Activated CD4-positive, alpha-beta memory T cell treated with anti-CD3 and anti-CD28 coated beads, Interleukin-2, amount 10 ng/mL, durations not matched to agents 7 days and 5 days (primary cell): ENCODE measurements around the gene CHD3. TPM values are rescaled to one million over a fixed set of nuclear protein-coding genes. Genes with fewer than 3 reads are reported as not detected.

Source experiments
- CTCF ChIA-PET: fragments of 350-600 bp; sonication (Branson Sonifier 250); formaldehyde crosslinking; loops from one replicate; lab custom pipeline; 2021; ENCODE audit warnings: antibody characterized with exemption, inconsistent platforms; lab: Charles Lee
- POLR2A ChIA-PET: fragments of 350-600 bp; sonication (Branson Sonifier 250); formaldehyde crosslinking; loops from one replicate; lab custom pipeline; 2021; ENCODE audit warnings: antibody characterized with exemption; lab: Charles Lee
- DNase-seq: peaks from one replicate; pipeline ENCODE4 v3.0.0-alpha.2; 2020
- H3K27ac Mint-ChIP-seq: one replicate; pipeline ENCODE4 v1.8.0; 2021; ENCODE audit warnings: mild to moderate bottlenecking, mixed read lengths
- H3K27me3 Mint-ChIP-seq: one replicate; pipeline ENCODE4 v1.8.0; 2021; ENCODE audit warnings: mixed read lengths
- H3K36me3 Mint-ChIP-seq: one replicate; pipeline ENCODE4 v1.8.0; 2021; ENCODE audit warnings: low read depth, mixed read lengths
- H3K4me1 Mint-ChIP-seq: one replicate; pipeline ENCODE4 v1.8.0; 2021; ENCODE audit warnings: mixed read lengths
- H3K4me3 Mint-ChIP-seq: one replicate; pipeline ENCODE4 v1.8.0; 2021; ENCODE audit warnings: mild to moderate bottlenecking, mixed read lengths
- H3K9me3 Mint-ChIP-seq: one replicate; pipeline ENCODE4 v1.8.0; 2021; ENCODE audit warnings: mixed read lengths
- total RNA-seq, 2 experiments: library from RNA; stranded (reverse); gene quantifications; one replicate each; pipeline ENCODE4 v1.2.3, GENCODE V29; 2021

The CHD3 gene
- total RNA-seq, 2 experiments from 2014 or later, result 127 to 131 TPM

DNA sequence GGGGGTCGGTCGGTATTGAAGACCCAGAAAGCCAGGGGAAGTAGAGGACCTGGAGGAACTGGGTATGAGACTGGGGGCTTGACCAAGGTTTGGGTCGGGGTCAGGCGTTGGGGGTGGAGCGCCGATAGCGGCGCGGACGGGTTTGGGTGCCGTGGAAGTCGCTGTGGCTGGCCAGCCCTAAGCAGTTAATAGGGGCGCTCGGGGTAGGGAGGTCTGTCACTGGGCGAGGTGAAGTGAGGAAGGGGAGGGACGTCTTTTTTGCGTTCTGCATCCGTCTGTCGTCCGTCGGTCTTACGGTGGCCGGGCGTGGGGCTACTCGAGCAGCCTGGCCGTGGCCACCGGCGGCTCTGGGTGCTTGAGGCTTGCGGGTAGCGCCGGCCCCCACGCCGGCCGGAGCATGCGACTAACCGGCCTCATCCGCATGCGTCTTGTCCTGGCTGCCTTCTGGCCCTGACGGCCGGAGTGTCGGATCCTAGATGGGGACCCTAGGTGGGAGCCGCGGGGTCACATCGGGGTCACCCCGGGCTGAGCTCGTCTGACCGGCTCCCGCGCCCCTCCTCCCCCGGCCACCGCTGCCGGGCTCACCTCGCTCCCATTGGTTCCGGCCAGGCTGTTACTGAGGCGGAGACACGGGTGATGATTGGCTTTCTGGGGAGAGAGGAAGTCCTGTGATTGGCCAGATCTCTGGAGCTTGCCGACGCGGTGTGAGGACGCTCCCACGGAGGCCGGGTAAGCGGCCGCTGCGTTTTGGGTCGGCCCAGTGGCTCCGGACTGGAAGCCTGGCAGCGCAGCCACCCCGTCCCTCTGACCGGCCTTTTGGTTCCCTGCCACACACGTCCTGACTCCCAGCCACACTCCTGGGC, 44.1 kb upstream of the CHD3 start:
- peaks cover 15% of the 10 kb centered on the region for H3K36me3 Mint-ChIP-seq

DNA sequence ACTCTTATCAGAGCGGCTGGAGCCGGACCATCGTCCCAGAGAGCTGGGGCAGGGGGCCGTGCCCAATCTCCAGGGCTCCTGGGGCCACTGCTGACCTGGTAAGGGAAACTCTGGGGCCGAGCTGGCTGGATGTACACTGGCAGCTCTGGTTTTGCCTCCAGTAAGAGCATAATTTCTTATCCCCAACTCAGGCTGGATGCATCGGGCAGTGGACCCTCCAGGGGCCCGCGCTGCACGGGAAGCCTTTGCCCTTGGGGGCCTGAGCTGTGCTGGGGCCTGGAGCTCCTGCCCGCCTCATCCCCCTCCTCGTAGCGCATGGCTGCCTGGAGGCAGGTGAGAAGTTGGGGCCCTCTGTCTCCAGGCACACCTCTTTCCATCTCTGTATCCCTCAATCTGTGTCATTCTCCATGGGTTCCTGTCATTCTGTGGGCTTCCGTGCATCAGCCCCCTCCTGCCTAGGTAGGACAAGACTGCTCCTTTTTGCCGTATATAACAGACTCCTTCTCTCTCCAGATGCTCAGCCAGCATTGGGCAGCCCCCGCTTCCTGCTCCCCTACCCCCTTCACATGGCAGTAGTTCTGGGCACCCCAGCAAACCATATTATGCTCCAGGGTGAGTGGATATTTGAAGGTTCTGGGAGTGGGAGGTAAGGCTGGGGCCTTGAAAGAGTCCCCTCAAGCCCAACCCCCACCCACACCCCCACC, 43.1 kb upstream of the CHD3 start:
- Mint-ChIP-seq H3K9me3 (no peaks in the 10 kb centered on the region), H3K27ac (peak overlapping the region; percentile 97), H3K27me3 (no peaks in the 10 kb centered on the region), H3K36me3 (peaks cover 13% of the 10 kb centered on the region), H3K4me1 (peaks cover 33% of the 10 kb centered on the region), H3K4me3 (peak overlapping the region; percentile 97)
- no peak for DNase-seq
- CTCF ChIA-PET, result interaction anchor here (0.6 to 1.7 kb wide), 9 partner anchors 10 to 216 kb away, joined by 3 to 19 read pairs (median 4); partner anchors contain the start of gene NAA38
- POLR2A ChIA-PET, result interaction anchor here (1.0 to 5.2 kb wide), 8 partner anchors 10 to 218 kb away, joined by 3 to 38 read pairs (median 8); partner anchors contain the start of genes CYB5D1, NAA38, RNF227 and SAT2

More for the DNA sequence above, 44.1 kb upstream of the CHD3 start:
- peaks cover 35% of the 10 kb centered on the region for H3K4me1 Mint-ChIP-seq
- peak overlapping the region; percentile 97 for H3K27ac Mint-ChIP-seq
- ChIA-PET POLR2A (interaction anchor here (0.8 to 5.2 kb wide), 9 partner anchors 9 to 217 kb away, joined by 3 to 38 read pairs (median 8); partner anchors contain the start of genes CHD3, CYB5D1, NAA38 and RNF227), CTCF (interaction anchor here (0.6 to 1.7 kb wide), 9 partner anchors 9 to 217 kb away, joined by 3 to 19 read pairs (median 4); partner anchors contain the start of gene NAA38)
- H3K9me3 Mint-ChIP-seq, result no peaks in the 10 kb centered on the region
- H3K27me3 Mint-ChIP-seq, result no peaks in the 10 kb centered on the region
- H3K4me3 Mint-ChIP-seq, result peak overlapping the region; percentile 97
- DNase-seq, result peak; percentile 89

DNA sequence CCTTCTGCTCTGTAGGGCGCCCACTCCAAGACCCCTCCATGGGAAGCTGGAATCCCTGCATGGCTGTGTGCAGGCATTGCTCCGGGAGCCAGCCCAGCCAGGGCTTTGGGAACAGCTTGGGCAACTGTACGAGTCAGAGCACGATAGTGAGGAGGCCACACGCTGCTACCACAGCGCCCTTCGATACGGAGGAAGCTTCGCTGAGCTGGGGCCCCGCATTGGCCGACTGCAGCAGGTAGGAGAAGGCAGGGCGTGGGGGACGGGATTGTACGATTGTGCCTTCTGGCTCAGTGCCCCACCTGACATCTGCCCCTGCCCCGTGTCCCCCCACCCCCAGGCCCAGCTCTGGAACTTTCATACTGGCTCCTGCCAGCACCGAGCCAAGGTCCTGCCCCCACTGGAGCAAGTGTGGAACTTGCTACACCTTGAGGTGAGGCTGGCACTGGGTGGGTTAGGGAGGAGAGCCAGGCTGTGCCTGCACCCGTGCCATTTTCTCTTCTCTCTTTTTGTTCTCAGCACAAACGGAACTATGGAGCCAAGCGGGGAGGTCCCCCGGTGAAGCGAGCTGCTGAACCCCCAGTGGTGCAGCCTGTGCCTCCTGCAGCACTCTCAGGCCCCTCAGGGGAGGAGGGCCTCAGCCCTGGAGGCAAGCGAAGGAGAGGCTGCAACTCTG, 42.4 kb upstream of the CHD3 start:
- H3K27ac Mint-ChIP-seq, result no peak overlapping the region
- CTCF ChIA-PET, result interaction anchor here (1.0 kb wide), 1 partner anchor 11 kb away, joined by 4 read pairs; the partner anchor contains the start of gene NAA38
- H3K27me3 Mint-ChIP-seq, result no peaks in the 10 kb centered on the region
- H3K4me1 Mint-ChIP-seq, result peaks cover 33% of the 10 kb centered on the region
- no peaks in the 10 kb centered on the region for H3K9me3 Mint-ChIP-seq
- H3K36me3 Mint-ChIP-seq, result peaks cover 9% of the 10 kb centered on the region
- H3K4me3 Mint-ChIP-seq, result peak overlapping the region; percentile 35
- no peak for DNase-seq
- POLR2A ChIA-PET, result interaction anchor here (1.2 to 5.2 kb wide), 3 partner anchors 10 to 214 kb away, joined by 3 to 38 read pairs (median 32); partner anchors contain the start of genes CYB5D1, NAA38, TMEM88 and TP53

DNA sequence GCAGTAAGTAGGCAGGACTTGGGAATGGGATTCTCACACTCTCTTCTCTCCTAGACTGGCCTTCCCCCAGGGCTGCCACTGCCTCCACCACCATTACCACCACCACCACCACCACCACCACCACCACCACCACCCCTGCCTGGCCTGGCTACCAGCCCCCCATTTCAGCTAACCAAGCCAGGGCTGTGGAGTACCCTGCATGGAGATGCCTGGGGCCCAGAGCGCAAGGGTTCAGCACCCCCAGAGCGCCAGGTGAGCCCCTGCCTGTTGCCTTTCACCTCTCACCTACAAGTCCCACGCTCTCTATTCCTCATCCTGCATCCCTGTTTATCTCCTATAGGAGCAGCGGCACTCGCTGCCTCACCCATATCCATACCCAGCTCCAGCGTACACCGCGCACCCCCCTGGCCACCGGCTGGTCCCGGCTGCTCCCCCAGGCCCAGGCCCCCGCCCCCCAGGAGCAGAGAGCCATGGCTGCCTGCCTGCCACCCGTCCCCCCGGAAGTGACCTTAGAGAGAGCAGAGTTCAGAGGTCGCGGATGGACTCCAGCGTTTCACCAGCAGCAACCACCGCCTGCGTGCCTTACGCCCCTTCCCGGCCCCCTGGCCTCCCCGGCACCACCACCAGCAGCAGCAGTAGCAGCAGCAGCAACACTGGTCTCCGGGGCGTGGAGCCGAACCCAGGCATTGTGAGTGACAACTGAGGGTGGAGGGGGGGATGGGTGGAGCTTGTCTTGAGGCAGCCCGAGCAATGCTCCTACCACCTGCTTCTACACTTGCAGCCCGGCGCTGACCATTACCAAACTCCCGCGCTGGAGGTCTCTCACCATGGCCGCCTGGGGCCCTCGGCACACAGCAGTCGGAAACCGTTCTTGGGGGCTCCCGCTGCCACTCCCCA, 41.6 kb upstream of the CHD3 start:
- CTCF ChIA-PET, result interaction anchor here (1.0 kb wide), 1 partner anchor 10 kb away, joined by 4 read pairs; the partner anchor contains the start of gene NAA38
- H3K27me3 Mint-ChIP-seq, result no peaks in the 10 kb centered on the region
- H3K27ac Mint-ChIP-seq, result no peak overlapping the region
- H3K4me3 Mint-ChIP-seq, result no peak overlapping the region
- H3K4me1 Mint-ChIP-seq, result peaks cover 38% of the 10 kb centered on the region
- no peak for DNase-seq
- POLR2A ChIA-PET, result interaction anchor here (2.4 to 5.2 kb wide), 2 partner anchors 9 to 160 kb away, joined by 32 to 38 read pairs; partner anchors contain the start of genes CYB5D1, NAA38, TMEM88 and TP53
- H3K9me3 Mint-ChIP-seq, result no peaks in the 10 kb centered on the region
- H3K36me3 Mint-ChIP-seq, result peaks cover 6% of the 10 kb centered on the region

DNA sequence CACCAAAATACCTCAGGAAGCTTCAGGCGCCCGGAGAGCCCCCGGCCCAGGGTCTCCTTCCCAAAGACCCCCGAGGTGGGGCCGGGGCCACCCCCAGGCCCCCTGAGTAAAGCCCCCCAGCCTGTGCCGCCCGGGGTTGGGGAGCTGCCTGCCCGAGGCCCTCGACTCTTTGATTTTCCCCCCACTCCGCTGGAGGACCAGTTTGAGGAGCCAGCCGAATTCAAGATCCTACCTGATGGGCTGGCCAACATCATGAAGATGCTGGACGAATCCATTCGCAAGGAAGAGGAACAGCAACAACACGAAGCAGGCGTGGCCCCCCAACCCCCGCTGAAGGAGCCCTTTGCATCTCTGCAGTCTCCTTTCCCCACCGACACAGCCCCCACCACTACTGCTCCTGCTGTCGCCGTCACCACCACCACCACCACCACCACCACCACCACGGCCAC, 40.4 kb upstream of the CHD3 start:
- no peak overlapping the region for H3K4me3 Mint-ChIP-seq
- POLR2A ChIA-PET, result interaction anchor here (0.7 kb wide), 1 partner anchor 10 kb away, joined by 3 read pairs; no protein-coding TSS in a partner anchor
- CTCF ChIA-PET, result no interaction called here
- H3K27me3 Mint-ChIP-seq, result no peaks in the 10 kb centered on the region
- H3K27ac Mint-ChIP-seq, result no peak overlapping the region
- peaks cover 5% of the 10 kb centered on the region for H3K36me3 Mint-ChIP-seq
- no peak for DNase-seq
- peaks cover 41% of the 10 kb centered on the region for H3K4me1 Mint-ChIP-seq
- H3K9me3 Mint-ChIP-seq, result no peaks in the 10 kb centered on the region

DNA sequence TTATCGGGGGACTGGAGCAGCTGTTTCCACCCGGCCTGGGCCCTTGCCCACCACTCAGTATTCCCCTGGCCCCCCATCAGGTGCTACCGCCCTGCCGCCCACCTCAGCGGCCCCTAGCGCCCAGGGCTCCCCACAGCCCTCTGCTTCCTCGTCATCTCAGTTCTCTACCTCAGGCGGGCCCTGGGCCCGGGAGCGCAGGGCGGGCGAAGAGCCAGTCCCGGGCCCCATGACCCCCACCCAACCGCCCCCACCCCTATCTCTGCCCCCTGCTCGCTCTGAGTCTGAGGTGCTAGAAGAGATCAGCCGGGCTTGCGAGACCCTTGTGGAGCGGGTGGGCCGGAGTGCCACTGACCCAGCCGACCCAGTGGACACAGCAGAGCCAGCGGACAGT, 39.9 kb upstream of the CHD3 start:
- H3K27me3 Mint-ChIP-seq, result no peaks in the 10 kb centered on the region
- DNase-seq, result no peak
- H3K27ac Mint-ChIP-seq, result no peak overlapping the region
- peaks cover 41% of the 10 kb centered on the region for H3K4me1 Mint-ChIP-seq
- H3K4me3 Mint-ChIP-seq, result no peak overlapping the region
- peaks cover 3% of the 10 kb centered on the region for H3K36me3 Mint-ChIP-seq
- ChIA-PET POLR2A (interaction anchor here (1.2 to 4.0 kb wide), 2 partner anchors 12 to 105 kb away, joined by 3 to 30 read pairs; partner anchors contain the start of gene KDM6B), CTCF (interaction anchor here (0.6 kb wide), 1 partner anchor 132 kb away, joined by 3 read pairs; no protein-coding TSS in a partner anchor)
- no peaks in the 10 kb centered on the region for H3K9me3 Mint-ChIP-seq

DNA sequence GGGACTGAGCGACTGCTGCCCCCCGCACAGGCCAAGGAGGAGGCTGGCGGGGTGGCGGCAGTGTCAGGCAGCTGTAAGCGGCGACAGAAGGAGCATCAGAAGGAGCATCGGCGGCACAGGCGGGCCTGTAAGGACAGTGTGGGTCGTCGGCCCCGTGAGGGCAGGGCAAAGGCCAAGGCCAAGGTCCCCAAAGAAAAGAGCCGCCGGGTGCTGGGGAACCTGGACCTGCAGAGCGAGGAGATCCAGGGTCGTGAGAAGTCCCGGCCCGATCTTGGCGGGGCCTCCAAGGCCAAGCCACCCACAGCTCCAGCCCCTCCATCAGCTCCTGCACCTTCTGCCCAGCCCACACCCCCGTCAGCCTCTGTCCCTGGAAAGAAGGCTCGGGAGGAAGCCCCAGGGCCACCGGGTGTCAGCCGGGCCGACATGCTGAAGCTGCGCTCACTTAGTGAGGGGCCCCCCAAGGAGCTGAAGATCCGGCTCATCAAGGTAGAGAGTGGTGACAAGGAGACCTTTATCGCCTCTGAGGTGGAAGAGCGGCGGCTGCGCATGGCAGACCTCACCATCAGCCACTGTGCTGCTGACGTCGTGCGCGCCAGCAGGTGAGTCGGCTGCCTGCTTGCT, 39.3 kb upstream of the CHD3 start:
- Mint-ChIP-seq H3K4me3 (no peak overlapping the region), H3K9me3 (no peaks in the 10 kb centered on the region), H3K36me3 (peaks cover 2% of the 10 kb centered on the region), H3K4me1 (peaks cover 43% of the 10 kb centered on the region), H3K27me3 (no peaks in the 10 kb centered on the region), H3K27ac (no peak overlapping the region)
- DNase-seq, result no peak
- ChIA-PET POLR2A (interaction anchor here (1.2 to 4.0 kb wide), 2 partner anchors 13 to 105 kb away, joined by 3 to 30 read pairs; partner anchors contain the start of gene KDM6B), CTCF (interaction anchor here (0.6 to 2.7 kb wide), 2 partner anchors 15 to 132 kb away, joined by 3 to 34 read pairs; partner anchors contain the start of gene KDM6B)

DNA sequence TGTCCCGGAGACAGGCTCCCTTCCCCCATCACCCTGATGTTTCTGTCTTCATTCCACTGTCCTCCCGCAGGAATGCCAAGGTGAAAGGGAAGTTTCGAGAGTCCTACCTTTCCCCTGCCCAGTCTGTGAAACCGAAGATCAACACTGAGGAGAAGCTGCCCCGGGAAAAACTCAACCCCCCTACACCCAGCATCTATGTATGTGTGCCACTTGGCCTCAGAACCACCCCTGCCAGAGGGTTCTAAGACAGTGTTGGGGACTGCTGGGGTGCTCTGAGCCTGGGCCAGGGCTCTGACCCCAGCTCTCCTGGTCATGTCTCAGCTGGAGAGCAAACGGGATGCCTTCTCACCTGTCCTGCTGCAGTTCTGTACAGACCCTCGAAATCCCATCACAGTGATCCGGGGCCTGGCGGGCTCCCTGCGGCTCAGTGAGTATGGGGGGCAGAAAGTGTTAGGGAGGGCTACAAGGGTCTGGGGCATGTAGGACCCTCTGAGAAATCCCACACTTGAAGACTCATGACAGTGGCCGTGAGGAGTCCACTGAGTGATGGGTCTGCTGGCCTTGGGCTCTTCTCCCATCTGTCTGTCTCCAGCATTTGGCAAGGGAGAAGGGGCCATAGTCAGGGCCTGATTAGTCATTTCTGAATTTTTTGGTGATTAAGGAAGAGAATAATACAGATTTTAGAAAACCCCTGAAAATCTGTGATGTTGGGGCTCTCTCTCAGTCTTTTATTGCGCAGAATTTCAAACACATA, 38.7 kb upstream of the CHD3 start:
- H3K4me1 Mint-ChIP-seq, result peaks cover 42% of the 10 kb centered on the region
- H3K27me3 Mint-ChIP-seq, result no peaks in the 10 kb centered on the region
- CTCF ChIA-PET, result interaction anchor here (0.7 to 2.7 kb wide), 3 partner anchors 9 to 140 kb away, joined by 4 to 34 read pairs (median 14); partner anchors contain the start of gene KDM6B
- H3K4me3 Mint-ChIP-seq, result no peak overlapping the region
- no peak overlapping the region for H3K27ac Mint-ChIP-seq
- no peaks in the 10 kb centered on the region for H3K9me3 Mint-ChIP-seq
- peaks cover 2% of the 10 kb centered on the region for H3K36me3 Mint-ChIP-seq
- DNase-seq, result no peak
- POLR2A ChIA-PET, result interaction anchor here (1.2 to 4.0 kb wide), 4 partner anchors 9 to 323 kb away, joined by 3 to 30 read pairs (median 5); partner anchors contain the start of gene KDM6B

DNA sequence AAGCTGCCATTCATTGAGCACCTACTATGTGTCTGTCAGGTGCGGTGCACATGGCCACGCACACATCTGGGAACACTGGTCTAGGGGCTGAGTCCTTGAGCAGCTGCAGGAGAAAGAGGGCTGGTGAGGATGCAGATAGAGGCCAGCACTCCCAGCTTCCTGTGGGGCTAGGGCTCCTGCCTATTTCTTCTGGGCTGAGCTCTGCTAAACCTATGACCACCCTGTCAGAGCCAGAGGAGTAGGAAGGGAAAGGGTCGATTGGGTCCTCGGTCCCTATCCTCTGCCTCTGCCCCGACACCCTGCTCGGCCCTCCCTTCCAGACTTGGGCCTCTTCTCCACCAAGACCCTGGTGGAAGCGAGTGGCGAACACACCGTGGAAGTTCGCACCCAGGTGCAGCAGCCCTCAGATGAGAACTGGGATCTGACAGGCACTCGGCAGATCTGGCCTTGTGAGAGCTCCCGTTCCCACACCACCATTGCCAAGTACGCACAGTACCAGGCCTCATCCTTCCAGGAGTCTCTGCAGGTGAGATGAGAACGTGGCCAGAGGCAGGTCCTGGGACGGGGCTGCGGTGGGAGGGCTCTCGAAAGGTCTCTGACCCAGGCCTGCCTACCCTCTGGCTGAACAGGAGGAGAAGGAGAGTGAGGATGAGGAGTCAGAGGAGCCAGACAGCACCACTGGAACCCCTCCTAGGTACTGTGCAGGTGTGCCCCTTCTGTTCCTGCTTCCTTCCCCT, 37.7 kb upstream of the CHD3 start:
- H3K4me1 Mint-ChIP-seq, result peaks cover 36% of the 10 kb centered on the region
- CTCF ChIA-PET, result interaction anchor here (0.7 to 2.7 kb wide), 7 partner anchors 10 to 164 kb away, joined by 3 to 34 read pairs (median 7); partner anchors contain the start of genes KDM6B and TP53
- H3K27me3 Mint-ChIP-seq, result no peaks in the 10 kb centered on the region
- POLR2A ChIA-PET, result interaction anchor here (0.8 to 4.0 kb wide), 6 partner anchors 7 to 323 kb away, joined by 3 to 30 read pairs (median 4); partner anchors contain the start of gene KDM6B
- H3K9me3 Mint-ChIP-seq, result no peaks in the 10 kb centered on the region
- H3K36me3 Mint-ChIP-seq, result peaks cover 5% of the 10 kb centered on the region
- H3K27ac Mint-ChIP-seq, result peak overlapping the region; percentile 47
- H3K4me3 Mint-ChIP-seq, result peak overlapping the region; percentile 75
- DNase-seq, result no peak
